Activated CD4-positive, alpha-beta T cell treated with anti-CD3 and anti-CD28 coated beads, Interleukin-2, Interleukin-4, amounts not matched to agents 100 ng/mL and 50 ng/mL, durations not matched to agents 16 hours and 8 hours (primary cell): Measurements from ENCODE around the gene SAYSD1.
"Not testable (repeated sequence)": the region's sequence is repeated elsewhere in the genome, so short reads cannot be mapped to it uniquely, and the experiment has no call there.

ENCODE experiments used
- DNase-seq: peaks from one replicate; pipeline ENCODE4 v3.0.0-alpha.2; 2020; ENCODE audit warnings: low spot score

Gene SAYSD1

DNA sequence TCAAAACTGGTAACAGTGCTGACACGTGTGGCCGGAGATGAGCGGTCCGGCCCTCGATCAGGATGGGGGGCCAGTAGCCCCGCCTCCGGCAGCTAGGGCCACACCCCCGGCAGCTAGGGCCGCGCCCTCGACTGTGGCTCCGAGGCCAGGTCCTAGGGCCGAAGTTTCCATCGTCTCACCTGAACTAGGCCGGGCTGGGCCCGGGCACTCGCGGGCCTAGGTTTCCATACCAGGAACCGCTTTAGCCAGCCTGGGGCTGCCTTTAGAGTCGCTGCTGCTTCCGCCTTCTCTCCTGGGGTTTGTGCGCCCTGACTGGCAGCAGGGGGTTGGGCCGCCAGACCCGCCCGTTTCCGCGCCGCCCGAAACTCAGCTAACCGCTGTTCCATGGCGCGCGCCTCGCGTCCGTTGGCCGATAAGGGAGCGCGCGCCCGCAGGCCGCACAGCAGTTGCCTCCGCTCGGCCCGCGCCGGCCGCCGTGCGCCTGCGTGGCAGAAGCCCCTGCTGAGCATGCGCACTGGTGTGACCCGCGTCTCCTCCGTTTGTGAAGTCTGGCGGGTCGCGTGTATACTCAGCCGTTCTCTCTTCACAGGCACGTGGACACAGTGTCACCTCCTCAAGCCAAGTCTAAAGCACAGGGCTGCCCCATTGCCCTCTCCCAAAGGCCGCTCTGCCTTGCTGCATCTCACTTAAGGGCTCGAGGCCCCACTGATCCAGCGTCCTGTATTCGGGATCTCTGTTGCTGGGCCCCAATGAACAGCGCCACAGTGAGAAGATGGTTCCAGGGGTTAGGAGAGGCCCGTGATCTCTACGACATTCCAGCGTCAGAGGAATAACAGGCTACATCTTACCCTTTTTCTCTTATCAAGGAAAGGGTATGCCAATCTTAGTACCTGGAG is at the start of gene SAYSD1:
TSS of gene SAYSD1 (minus strand) at position 483 of the 896 bp plus-strand sequence. CDS start at position 386, 97 bp downstream.
- DNase-seq: peak; percentile 93

- DNase-seq: no peak
These were observed 42.5 kb upstream of the SAYSD1 start for GRCh38 chr6:39157511-39157910.

- DNase-seq: no peak
These were observed 41.8 kb upstream of the SAYSD1 start for GRCh38 chr6:39156801-39157200.

GRCh38 chr6:39154705-39155104 is 39.7 kb upstream of the SAYSD1 start:
- DNase-seq: no peak

- DNase-seq: peak; percentile 55
These were observed 38.9 kb upstream of the SAYSD1 start for GRCh38 chr6:39153766-39154397.

GRCh38 chr6:39152262-39152661 is 37.3 kb upstream of the SAYSD1 start:
- DNase-seq: no peak

DNA sequence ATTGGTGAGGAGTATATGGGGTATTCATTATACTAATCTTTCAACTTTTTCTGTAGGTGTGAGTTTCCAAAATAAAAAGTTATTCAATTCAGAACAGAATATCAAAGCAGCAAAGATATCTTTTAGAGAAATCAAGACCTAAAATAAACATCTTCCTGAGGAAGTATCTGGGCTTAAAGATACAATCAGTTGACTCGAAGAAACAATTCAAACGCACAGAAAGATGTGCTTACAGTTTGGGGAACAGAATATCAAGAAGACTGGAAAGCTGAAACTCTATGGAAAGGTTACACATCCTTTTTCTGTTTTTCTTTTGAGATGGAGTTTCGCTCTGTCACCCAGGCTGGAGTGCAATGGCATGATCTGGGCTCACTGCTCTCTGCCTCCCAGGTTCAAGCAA is 36.2 kb upstream of the SAYSD1 start:
- no peak for DNase-seq

- no peak for DNase-seq
These were observed 29.6 kb upstream of the SAYSD1 start for GRCh38 chr6:39144481-39145173.

DNA sequence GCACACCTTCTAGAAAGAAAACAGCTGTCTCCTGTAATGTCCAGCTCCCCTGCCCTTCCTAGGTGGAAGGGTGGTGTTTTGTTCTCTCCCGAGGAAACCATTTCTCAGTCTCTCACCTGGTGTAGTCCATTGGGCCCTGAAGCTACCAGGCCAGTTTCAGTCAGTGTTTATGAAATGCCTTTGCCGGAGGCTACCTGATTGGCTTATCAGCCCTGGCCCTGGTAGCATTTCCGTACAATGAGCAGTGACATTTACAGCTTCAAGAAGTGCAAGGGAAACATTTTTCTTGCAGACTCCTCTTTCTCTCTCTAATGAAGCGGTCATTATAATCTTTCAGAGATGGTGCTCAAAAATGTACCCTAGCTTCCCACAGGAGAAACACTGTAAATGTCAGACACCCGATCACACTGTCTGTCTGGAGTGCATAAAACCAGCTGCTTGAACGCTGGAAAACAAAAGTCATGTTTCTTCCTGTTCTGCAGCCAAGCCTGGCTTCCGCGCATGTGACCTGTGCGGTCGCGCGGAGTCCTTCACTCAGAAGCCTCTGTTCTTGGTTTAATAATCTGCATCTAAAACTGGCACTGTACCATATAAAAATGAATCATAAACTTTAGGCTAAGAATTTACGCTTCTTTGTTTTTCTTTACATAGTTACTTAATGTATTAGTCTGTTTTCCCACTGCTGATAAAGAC is 28.4 kb upstream of the SAYSD1 start:
- no peak for DNase-seq

- no peak for DNase-seq
These were observed 25.7 kb upstream of the SAYSD1 start for GRCh38 chr6:39140556-39141167.

- DNase-seq: no peak
These were observed 22.3 kb upstream of the SAYSD1 start for GRCh38 chr6:39137245-39137644.

DNA sequence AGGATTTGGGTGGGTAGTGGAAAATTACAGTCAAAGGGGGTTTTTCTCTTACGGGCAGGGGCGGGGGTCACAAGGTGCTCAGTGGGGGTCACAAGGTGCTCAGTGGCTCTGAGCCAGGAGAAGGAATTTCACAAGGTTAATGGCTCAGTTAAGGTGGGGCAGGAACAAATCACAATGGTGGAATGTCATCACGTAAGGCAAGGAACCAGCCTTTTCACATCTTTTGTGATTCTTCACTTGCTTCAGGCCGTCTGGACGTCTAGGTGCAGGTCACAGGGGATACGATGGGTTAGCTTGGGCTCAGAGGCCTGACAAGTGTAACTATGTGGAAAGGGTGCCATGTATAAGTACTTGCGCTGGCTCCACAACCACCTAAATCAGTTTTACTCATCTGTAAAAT is 21.2 kb upstream of the SAYSD1 start:
- DNase-seq: not testable (repeated sequence)

DNA sequence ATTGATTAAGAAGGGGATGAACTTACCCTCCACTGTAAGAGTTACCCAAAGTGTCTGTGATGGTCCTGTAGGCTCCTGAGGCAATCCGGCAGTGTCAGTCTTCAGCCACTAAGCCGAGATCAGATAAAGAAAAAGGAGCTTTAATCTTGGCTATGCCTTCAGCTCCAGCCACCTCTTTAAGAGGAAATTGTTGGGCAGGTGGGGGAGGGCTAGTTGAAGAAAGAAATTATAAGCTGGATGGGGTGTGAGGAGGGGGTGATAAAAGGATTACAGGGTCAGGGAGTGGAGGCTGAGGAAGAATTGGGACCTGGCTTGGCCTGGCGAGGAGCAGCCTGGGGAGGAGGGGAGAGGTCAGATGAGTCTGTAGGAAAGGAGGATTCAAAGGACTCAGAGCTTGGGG is 19.8 kb upstream of the SAYSD1 start:
- DNase-seq: not testable (repeated sequence)

DNA sequence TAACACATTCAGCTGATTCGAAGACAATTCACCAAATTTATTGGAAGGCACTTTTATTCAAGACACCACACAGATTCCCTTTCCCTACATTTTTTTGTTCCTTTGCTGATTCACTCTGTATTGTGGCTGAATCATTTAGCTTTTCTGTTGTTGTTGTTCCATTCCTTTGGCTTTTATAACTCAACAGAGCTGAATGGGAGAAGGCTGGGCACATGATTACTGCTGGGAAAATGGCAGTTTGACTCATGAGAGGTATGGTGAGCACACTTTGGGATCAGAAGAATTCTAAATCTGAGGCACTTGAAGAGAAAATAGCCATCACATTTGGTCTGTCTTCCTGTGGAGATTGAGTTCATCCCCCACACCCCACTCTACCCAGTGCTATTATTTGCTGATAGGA is 15.7 kb upstream of the SAYSD1 start:
- DNase-seq: no peak

DNA sequence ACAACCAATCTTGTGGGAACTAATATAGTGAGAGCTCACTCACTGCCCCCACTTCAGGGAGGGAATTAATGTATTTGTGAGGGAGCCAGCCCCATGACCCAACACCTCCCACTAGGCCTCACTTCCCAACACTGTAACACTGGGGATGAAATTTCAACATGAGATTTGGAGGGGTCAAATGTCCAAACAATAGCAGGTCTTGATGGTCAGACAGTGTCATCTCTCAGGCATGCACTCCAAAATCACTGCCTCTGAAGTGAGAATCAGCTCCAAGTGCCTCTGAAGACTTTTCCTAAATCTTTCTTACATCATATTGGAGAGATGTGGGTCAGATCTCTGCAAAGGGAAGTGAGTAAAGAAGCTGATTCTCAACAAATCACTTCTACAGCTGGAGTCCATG is 13.8 kb upstream of the SAYSD1 start:
- DNase-seq: no peak

DNA sequence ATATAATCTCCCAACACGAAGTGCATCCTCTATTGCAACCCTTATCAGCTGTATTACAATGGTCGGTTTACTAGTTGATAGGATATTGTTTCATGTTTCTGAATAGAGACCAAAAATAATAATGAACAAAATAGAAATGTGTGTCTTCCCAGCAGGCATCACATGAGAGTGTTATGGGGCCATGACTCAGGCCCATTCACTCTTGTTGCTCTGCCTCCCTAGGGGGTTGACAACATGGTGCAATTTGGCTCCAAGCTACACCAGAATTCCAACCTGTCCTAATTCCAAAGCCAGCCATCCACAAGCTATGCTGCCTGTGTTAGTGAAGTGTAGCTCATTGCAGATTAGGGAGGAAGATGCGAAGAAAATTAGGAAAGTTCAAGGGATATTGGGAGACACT is 13.1 kb upstream of the SAYSD1 start:
- DNase-seq: no peak

DNA sequence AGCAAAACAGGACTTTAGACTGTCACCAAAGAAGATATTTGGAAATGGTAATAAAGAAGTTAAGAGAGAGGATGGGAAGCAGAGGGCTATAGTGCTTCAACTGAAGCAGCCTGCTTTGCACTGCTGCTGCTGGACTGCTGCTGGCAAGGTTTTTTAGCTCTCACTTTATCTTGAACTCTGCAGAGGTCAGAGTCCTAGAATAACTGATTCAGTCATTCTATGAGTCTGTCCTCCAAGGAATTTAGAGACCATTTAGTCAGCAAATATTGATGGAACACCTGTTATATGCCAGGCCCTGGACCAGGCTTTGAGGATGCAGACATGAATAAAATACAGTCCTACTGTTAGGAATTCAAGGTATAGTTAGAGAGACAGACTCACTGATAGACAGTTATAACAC is 9.1 kb upstream of the SAYSD1 start:
- DNase-seq: no peak

- DNase-seq: no peak
These were observed 3.9 kb upstream of the SAYSD1 start for GRCh38 chr6:39118921-39119320.

DNA sequence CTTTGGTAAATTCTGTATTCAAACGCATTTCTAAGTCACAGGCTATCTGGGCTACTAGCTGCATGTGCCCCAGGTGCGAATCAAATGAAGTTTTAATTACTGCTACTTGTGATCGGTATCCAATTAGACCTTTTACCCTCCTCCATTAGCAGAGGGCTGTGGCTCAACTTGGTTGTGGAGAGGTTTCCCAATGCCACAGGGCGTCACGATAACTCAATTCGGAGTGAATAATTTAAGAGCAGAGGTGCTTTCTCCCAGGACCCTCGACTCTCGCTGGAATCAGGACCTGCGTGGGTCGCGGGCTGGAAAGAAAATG is 640 bp downstream of the SAYSD1 start:
- no peak for DNase-seq

DNA sequence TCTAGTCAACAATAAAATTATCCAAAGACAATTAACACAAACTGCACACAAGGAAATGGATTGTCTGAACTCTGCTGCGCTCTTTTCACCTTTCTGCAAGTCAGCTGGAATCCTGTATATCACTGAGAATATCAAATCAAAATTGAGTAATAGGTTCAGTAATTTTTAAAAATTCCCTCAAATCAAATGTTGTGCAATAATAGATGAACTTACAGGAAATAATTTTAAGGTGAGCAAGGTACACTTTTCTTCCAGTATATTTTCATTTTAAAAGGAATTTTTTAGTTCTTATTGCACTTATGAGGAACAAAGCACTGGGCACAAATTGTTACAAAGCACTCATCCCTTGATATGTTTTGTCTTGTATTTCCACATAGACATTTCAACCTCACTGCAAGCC is 1.2 kb downstream of the SAYSD1 start:
- no peak for DNase-seq

DNA sequence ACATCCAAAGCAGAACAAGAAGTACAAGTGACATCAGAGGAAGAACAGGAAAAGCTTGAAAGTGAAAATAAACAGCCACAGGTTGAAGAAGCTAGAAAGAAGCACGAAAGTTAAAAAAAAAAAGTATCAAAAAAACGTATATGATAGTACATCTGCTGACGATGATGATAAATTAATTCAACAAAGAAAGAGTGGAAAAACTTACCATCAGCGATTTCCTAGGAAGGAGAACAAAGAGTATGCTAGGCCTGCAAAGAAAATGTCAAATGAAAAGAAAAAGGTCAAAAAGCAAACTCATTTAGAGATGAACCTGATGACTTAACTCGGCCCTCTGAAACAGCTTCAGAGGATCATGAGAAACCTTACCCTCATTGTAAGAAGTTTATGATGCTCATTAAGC is 3.7 kb downstream of the SAYSD1 start:
- DNase-seq: peak; percentile 20
